GM06990 (cell line): Measurements from ENCODE around the gene HOPX.
"Not testable (repeated sequence)": the region's sequence is repeated elsewhere in the genome, so short reads cannot be mapped to it uniquely, and the experiment has no call there.

Experiments
- DNase-seq: peaks from one replicate; pipeline ENCODE4 v3.0.0-alpha.2; 2011; ENCODE audit not compliant: insufficient read length; ENCODE audit errors: extremely low read depth
- H3K27me3 ChIP-seq: replicated peaks from 2 replicates; pipeline ENCODE4 v1.6.0; 2011; ENCODE audit warnings: low read length; ENCODE audit not compliant: control insufficient read depth, insufficient read depth
- H3K36me3 ChIP-seq: 2 replicates; pipeline ENCODE4 v1.5.1; 2011; ENCODE audit warnings: low read length; ENCODE audit not compliant: control insufficient read depth, insufficient read depth
- H3K4me3 ChIP-seq: replicated peaks from 2 replicates; pipeline ENCODE4 v1.5.1; 2011; ENCODE audit warnings: low read depth, mild to moderate bottlenecking, control low read depth, low read length
- TF ChIP-seq, protein P1 (sequence below): IDR thresholded peaks from 2 replicates; pipeline ENCODE4 v1.5.1; 2011; ENCODE audit warnings: low read length, control low read depth, mild to moderate bottlenecking, inconsistent platforms; ENCODE audit not compliant: insufficient read depth, poor library complexity, severe bottlenecking

The HOPX gene

DNA sequence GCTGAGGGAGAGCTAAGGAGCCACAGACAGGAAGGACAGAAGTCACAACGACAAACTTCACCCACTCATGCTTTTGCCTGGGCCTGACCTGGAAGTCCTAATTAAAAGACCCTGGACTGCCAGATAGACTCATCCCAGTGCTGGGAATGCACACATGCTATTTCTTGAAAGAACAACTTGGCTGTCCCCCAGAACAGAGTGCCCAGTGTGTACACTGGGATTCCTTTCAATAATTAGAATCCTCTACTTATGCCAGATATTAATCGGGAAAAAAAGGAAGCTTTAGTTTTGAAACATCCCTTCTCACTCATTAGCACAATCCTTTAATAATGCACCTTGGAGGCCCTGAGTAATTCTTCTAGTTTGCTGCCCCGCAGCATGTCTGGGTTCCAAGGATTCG is 3.4 kb downstream of the HOPX start:
- no peak for DNase-seq
- TF ChIP-seq, protein P1, sequence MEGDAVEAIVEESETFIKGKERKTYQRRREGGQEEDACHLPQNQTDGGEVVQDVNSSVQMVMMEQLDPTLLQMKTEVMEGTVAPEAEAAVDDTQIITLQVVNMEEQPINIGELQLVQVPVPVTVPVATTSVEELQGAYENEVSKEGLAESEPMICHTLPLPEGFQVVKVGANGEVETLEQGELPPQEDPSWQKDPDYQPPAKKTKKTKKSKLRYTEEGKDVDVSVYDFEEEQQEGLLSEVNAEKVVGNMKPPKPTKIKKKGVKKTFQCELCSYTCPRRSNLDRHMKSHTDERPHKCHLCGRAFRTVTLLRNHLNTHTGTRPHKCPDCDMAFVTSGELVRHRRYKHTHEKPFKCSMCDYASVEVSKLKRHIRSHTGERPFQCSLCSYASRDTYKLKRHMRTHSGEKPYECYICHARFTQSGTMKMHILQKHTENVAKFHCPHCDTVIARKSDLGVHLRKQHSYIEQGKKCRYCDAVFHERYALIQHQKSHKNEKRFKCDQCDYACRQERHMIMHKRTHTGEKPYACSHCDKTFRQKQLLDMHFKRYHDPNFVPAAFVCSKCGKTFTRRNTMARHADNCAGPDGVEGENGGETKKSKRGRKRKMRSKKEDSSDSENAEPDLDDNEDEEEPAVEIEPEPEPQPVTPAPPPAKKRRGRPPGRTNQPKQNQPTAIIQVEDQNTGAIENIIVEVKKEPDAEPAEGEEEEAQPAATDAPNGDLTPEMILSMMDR = no peak
- H3K36me3 ChIP-seq = no peaks in the 10 kb centered on the region
- no peaks in the 10 kb centered on the region; the same call in 1 of the 2 replicates for H3K27me3 ChIP-seq
- no peak overlapping the region for H3K4me3 ChIP-seq

DNA sequence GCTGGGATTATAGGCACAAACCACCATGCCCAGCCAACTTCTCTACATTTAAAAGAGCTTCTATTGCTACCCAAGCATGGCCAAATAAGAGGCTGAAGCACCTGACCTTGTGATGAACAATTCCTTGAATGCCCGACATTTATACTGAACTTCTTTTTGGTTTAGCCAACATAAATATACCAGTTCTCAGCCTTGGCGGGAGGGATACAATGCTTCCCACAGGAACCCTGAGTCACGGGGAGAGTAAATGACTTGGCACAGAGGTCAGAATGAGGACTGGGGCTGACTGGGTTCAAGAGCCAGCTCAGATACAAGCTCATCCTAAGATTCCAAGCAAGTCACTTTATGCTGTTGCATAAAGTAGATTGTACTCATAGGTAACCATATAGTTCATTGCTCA is 6.1 kb downstream of the HOPX start:
- H3K4me3 ChIP-seq = no peak overlapping the region
- no peak for DNase-seq
- H3K36me3 ChIP-seq = no peaks in the 10 kb centered on the region
- H3K27me3 ChIP-seq = no peaks in the 10 kb centered on the region
- TF ChIP-seq, protein P1 = no peak

DNA sequence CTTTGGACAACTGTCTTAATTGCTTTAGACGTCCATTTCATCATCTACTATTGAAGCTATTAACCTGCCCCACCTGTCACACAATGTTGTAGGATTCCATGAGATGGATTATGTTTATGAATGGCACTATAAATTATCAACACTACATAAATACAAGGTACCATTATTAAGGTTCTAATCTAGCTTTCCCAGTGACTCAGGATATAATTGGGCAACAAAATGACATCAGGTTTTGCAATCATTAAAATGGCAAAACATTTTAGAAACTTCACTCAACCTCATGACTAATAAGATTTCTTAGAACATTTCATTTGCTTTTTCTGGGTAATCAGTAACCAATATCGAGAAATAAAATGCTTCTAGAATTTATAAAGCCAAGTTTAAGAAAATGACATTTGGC is 9.2 kb downstream of the HOPX start:
- H3K27me3 ChIP-seq = no peaks in the 10 kb centered on the region
- no peaks in the 10 kb centered on the region for H3K36me3 ChIP-seq
- H3K4me3 ChIP-seq = no peak overlapping the region
- TF ChIP-seq, protein P1 = no peak
- DNase-seq = no peak

DNA sequence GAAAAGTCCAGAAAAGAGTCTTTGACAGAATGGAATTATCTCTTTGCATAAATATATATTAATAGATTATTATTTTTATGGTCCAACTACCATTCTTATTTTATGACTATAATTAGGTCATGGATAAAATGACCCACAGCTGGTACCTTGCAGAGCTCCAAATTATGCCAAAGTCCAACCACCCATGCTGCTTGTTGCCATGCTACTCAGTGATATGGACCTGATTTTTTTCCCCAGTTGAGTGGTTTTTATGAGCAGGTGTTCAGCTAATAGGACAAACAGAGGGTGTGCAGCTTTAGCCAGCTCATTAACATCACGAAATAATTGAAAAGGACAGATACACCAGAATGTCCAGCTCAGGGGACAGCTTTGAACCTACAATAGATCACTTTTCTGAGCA is 9.7 kb downstream of the HOPX start:
- TF ChIP-seq, protein P1 = no peak
- Histone ChIP-seq H3K36me3 (no peaks in the 10 kb centered on the region), H3K4me3 (no peak overlapping the region), H3K27me3 (no peaks in the 10 kb centered on the region)
- DNase-seq = no peak

DNA sequence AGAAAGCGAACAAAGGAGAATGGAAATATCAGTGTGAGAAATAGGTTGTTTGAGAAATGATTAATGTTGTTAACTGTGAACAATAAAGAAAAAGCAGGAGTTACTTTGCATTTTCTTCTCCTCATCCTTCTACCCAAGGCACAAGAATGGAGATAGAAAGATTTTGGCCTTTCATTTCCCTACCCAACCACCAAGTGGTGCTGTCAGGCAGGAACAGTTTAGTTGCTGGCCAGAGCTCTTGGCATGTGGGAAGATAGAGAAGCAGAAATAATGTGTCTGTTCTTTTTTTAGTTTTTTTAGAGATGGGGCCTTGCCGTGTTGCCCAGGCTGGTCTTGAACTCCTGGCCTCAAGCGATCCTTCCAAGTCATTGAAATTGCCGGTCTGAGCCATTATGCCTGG is 12.8 kb downstream of the HOPX start:
- H3K4me3 ChIP-seq = no peak overlapping the region
- TF ChIP-seq, protein P1 = peak; percentile 41
- no peak for DNase-seq
- H3K36me3 ChIP-seq = no peaks in the 10 kb centered on the region
- H3K27me3 ChIP-seq = no peaks in the 10 kb centered on the region

DNA sequence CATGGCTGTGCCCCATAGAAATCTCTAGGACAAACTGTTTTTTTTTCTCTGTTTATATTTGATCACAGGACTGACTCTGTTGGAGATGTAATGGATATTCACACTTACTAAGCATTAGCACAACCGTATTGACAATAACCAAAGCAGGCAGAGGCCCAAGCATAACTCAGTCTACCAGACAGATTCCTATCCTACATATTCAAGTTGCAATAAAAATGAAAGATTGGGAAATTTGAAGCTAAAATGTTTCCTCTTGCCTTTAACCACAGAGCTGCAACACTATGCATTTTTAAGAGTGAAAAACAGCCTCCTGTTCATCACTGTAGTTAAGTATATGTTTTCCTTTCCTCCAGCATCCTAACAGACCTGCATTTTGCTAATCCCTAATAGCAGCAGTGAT is 13.7 kb downstream of the HOPX start:
- not testable (repeated sequence) for DNase-seq, H3K36me3 ChIP-seq

More for the DNA sequence above, 13.7 kb downstream of the HOPX start:
- not testable (repeated sequence) for H3K4me3 ChIP-seq, H3K27me3 ChIP-seq
